Erythroblast (primary cell): Measurements from ENCODE around the gene NKAIN2.
"Not testable (repeated sequence)": the region's sequence is repeated elsewhere in the genome, so short reads cannot be mapped to it uniquely, and the experiment has no call there.

Experiments used
- DNase-seq, 2 experiments: peaks; one replicate each; lab custom pipeline; 2025; lab: John Stamatoyannopoulos, UW
- GATA1 ChIP-seq: IDR thresholded peaks from 2 replicates; pipeline ENCODE4 v1.6.1; 2011; ENCODE audit warnings: low read depth, mild to moderate bottlenecking, control low read depth, low read length, moderate library complexity
- POLR2A ChIP-seq: IDR thresholded peaks from 2 replicates; pipeline ENCODE4 v1.6.1; 2011; ENCODE audit warnings: mild to moderate bottlenecking, low read length

Gene NKAIN2

GRCh38 chr6:124699038-124699437 lies 895.4 kb downstream of the NKAIN2 start:
- no peak for DNase-seq
- TF ChIP-seq GATA1 (no peak), POLR2A (no peak)

- TF ChIP-seq POLR2A, result no peak
- no peak for TF ChIP-seq GATA1
- DNase-seq, result no peak
These were observed 899.9 kb downstream of the NKAIN2 start for GRCh38 chr6:124703541-124703940.

DNA sequence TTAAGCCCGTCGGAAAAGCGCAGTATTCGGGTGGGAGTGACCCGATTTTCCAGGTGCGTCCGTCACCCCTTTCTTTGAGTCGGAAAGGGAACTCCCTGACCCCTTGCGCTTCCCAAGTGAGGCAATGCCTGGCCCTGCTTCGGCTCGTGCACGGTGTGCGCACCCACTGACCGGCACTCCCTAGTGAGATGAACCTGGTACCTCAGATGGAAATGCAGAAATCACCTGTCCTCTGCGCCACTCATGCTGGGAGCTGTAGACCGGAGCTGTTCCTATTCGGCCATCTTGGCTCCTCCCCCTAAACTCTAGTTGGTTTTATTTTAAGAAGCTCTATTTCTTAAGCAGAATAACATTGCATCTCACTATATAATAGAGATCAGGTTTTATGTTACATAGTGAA lies 908.9 kb downstream of the NKAIN2 start:
- not testable (repeated sequence) for DNase-seq

- no peak for TF ChIP-seq GATA1
- no peak for DNase-seq
These were observed 911.1 kb downstream of the NKAIN2 start for GRCh38 chr6:124714728-124715127.

- DNase-seq, result no peak
- TF ChIP-seq GATA1 (no peak), POLR2A (no peak)
These were observed 916.2 kb downstream of the NKAIN2 start for GRCh38 chr6:124719913-124720312.

DNA sequence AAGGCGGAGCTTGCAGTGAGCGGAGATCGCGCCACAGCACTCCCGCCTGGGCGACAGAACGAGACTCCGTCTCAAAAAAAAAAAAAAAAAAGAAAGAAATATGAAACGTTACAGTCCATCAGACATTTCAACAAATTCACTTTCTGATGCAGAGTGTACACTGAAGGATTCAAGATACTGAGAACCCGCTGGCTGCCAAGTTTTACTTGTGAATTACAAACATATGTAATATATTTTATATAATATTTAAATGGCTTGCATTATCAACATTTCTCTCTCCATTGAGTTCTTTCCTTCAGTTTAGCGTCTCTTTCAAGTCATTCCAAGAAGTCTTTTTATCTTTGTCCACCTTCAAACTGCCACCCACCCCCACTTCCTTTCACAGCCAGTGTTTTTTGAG lies 917.7 kb downstream of the NKAIN2 start:
- no peak for DNase-seq
- TF ChIP-seq POLR2A (no peak), GATA1 (no peak)

DNA sequence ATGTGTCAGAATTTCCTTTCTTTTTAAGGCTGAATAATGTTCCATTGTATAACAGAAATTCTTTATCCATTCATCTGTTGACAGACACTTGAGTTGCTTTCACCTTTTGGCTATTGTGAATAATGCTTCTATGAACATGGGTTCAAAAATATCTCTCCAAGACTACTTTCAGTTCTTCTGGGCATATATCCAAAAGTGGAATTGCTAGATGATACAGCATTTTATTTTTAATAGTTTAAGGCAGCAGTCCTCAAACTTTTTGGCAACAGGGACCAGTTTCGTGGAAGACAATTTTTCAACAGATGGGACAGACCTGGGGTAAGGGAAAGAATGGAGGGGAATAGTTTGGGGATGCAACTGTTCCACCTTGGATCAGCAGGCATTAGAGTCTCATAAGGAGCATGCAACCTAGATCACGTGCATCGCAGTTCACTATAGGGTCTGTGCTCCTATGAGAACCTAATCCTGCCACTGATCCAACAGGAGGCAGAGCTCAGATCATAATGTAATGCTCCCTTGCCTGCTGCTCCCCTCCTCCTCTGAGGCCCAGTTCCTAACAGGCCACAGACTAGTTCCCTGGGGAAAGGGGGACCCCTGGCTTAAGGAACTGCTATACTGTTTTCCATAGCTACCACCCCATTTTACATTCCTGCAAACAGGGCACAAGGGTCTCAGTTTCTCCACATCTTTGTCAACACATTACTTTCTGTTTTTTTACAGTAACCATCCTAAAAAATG lies 918.6 kb downstream of the NKAIN2 start:
- TF ChIP-seq GATA1 (no peak), POLR2A (no peak)

GRCh38 chr6:124723671-124724070 lies 920.0 kb downstream of the NKAIN2 start:
- DNase-seq, result no peak
- TF ChIP-seq GATA1 (no peak), POLR2A (no peak)

More for the DNA sequence above, 918.6 kb downstream of the NKAIN2 start:
- no peak for DNase-seq

DNA sequence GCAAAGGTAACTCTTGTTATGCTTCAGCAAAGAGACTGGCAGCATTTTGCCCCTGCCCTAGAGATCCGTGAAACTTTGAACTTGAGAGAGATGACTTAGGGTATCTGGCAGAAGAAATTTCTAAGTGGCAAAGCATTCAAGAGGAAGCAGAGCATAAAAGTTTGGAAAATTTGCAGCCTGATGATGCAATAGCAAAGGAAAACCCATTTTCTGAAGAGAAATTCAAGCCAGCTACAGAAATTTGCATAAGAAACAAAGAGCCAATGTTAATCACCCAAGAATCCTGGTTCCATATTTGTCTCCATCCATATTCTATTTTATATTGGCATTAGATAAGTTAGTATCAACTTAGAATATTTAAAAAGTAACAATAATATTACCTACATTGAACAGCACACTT lies 934.1 kb downstream of the NKAIN2 start:
- not testable (repeated sequence) for DNase-seq

- no peak for DNase-seq
- TF ChIP-seq GATA1 (no peak), POLR2A (no peak)
These were observed 934.8 kb downstream of the NKAIN2 start for GRCh38 chr6:124738482-124738881.

DNA sequence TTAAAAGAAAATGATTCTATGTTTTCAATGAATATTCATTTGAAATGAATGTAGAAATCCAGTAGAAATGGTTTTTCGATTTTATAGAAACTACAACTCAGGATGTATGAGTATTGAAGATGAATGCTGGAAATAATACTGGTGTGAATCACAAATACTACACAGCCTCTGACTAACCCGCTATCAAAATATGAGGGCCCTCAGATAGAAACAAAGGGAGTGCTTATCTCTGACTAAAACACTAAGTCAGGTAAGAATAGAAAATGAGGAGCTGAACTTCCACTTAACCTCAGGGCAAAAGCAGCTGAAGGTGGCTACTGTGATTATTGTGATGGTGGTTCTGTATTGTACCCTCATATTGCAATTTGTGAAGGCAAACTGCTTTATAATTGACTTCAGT lies 937.7 kb downstream of the NKAIN2 start:
- no peak for TF ChIP-seq POLR2A
- TF ChIP-seq GATA1, result no peak

DNA sequence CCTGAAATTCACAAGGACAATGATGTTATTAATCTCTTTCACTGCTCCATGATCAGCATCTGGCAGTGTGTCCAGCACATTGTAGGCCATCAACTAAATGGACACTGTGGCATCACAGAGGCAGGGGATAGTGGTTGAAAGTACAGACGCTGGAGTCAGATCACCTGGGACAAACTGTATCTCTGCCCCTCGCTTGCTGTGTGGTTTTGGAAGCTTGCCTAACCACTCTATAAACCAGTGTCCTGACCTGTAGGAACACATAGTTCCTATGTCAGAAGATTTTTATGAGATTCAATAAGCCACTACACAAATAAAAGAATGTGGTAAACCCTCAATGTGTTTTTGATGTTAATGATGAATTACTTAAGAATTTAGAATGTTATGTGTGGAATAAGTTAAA lies 939.3 kb downstream of the NKAIN2 start:
- no peak for DNase-seq
- no peak for TF ChIP-seq GATA1
- TF ChIP-seq POLR2A, result no peak

More for the DNA sequence above, 937.7 kb downstream of the NKAIN2 start:
- DNase-seq, result no peak

DNA sequence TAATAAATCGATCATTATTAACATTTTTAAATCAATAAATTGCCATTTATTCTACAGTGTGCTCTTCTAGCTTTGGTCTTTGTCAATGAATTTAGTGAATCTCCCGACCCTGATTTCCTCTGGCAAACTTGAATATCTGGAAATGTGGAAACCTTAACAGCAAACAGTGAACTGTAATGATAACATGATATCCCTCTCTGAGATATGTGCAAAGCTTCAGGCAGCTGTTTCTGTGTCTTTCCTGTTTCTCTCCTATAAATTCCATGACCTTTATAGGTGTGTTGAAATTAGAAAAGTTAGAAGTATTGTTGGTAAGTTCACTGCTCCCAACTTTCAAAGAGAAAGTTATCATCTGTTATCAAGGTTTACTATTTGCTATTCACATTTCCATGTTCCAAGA lies 939.8 kb downstream of the NKAIN2 start:
- no peak for DNase-seq

GRCh38 chr6:124747349-124747748 lies 943.7 kb downstream of the NKAIN2 start:
- TF ChIP-seq POLR2A (no peak), GATA1 (no peak)

More for the DNA sequence above, 939.8 kb downstream of the NKAIN2 start:
- TF ChIP-seq GATA1 (no peak), POLR2A (no peak)

DNA sequence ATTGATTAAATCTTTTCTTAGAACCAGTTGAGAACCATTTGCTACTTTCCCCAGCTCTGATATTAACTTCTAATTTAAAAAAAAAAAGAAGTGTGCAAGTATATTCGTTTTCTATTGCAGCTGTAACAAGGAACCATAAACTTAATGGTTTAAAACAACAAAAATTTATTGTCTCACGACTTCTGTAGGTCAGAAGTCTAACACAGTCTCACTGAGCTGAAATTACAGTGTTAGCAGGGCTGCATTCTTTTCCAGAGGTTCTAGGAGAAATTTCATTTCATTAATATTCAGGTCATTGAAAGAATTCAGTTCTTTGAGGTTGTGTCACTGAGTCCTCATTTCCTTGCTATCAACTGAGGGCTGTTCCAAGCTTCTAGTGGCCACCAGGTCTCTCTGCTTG lies 945.1 kb downstream of the NKAIN2 start:
- DNase-seq, result no peak
- no peak for TF ChIP-seq GATA1
- TF ChIP-seq POLR2A, result no peak

More at GRCh38 chr6:124747349-124747748, 943.7 kb downstream of the NKAIN2 start:
- no peak for DNase-seq
